SK-N-SH treated with all-trans-retinoic acid at 6 μM for 48 hours (cell line): ENCODE data around the gene ZNF511.

Source experiments
- ATAC-seq: fragments of 200-7000 bp; cut with Tn5 transposase; 3 replicates; pipeline ENCODE4 v1.9.1; 2020; ENCODE audit warnings: mild to moderate bottlenecking, moderate library complexity
- ARNTL ChIP-seq: fragments of 450-650 bp; formaldehyde crosslinking; IDR thresholded peaks from 2 replicates; pipeline ENCODE4 v1.5.0; 2020; ENCODE audit warnings: low read depth, mild to moderate bottlenecking, moderate library complexity, borderline replicate concordance
- BACH2 ChIP-seq: fragments of 250-450 bp; sonication (Bioruptor Pico); IDR thresholded peaks from 2 replicates; pipeline ENCODE4 v1.9.0; 2021; ENCODE audit warnings: mild to moderate bottlenecking, borderline replicate concordance
- CREB5 ChIP-seq: fragments of 250-450 bp; sonication (Bioruptor Pico); IDR thresholded peaks from 2 replicates; pipeline ENCODE4 v1.5.1; 2020; ENCODE audit warnings: low read depth, mild to moderate bottlenecking, moderate library complexity
- ESRRG ChIP-seq: fragments of 250-450 bp; sonication (Bioruptor Pico); IDR thresholded peaks from 2 replicates; pipeline ENCODE4 v1.6.1; 2021; ENCODE audit warnings: mild to moderate bottlenecking
- GLIS3 ChIP-seq: fragments of 250-450 bp; sonication (Bioruptor Pico); IDR thresholded peaks from 2 replicates; pipeline ENCODE4 v1.5.0; 2020; ENCODE audit warnings: mild to moderate bottlenecking, moderate library complexity
- ISL1 ChIP-seq: fragments of 250-450 bp; sonication (Bioruptor Pico); IDR thresholded peaks from 2 replicates; pipeline ENCODE4 v2.1.2; 2022; ENCODE audit warnings: mild to moderate bottlenecking, moderate library complexity
- OSR1 ChIP-seq: fragments of 250-450 bp; sonication (Bioruptor Pico); IDR thresholded peaks from 2 replicates; pipeline ENCODE4 v1.8.0; 2022; ENCODE audit warnings: moderate library complexity, mild to moderate bottlenecking, inconsistent platforms
- PATZ1 ChIP-seq: fragments of 250-450 bp; sonication (Bioruptor Pico); IDR thresholded peaks from 2 replicates; pipeline ENCODE4 v1.8.0; 2020; ENCODE audit warnings: mild to moderate bottlenecking, moderate library complexity, borderline replicate concordance
- POU6F1 ChIP-seq: fragments of 250-450 bp; sonication (Bioruptor Pico); IDR thresholded peaks from 2 replicates; pipeline ENCODE4 v1.8.0; 2021; ENCODE audit warnings: low read depth, mild to moderate bottlenecking, moderate library complexity, borderline replicate concordance
- RARB ChIP-seq: fragments of 250-450 bp; sonication (Bioruptor Pico); IDR thresholded peaks from 2 replicates; pipeline ENCODE4 v1.8.0; 2021; ENCODE audit warnings: mild to moderate bottlenecking, moderate library complexity
- SNAI2 ChIP-seq: fragments of 250-450 bp; sonication (Bioruptor Pico); IDR thresholded peaks from 2 replicates; pipeline ENCODE4 v1.5.0; 2020; ENCODE audit warnings: mild to moderate bottlenecking, moderate library complexity
- TOX ChIP-seq: fragments of 250-450 bp; sonication (Bioruptor Pico); IDR thresholded peaks from 2 replicates; pipeline ENCODE4 v1.8.0; 2021; ENCODE audit warnings: mild to moderate bottlenecking, moderate library complexity, borderline replicate concordance
- TSHZ2 ChIP-seq: fragments of 250-450 bp; sonication (Bioruptor Pico); IDR thresholded peaks from 2 replicates; pipeline ENCODE4 v1.5.0; 2020; ENCODE audit warnings: mild to moderate bottlenecking, moderate library complexity
- ZFP30 ChIP-seq: fragments of 450-650 bp; formaldehyde crosslinking; IDR thresholded peaks from 2 replicates; pipeline ENCODE4 v1.5.0; 2022; ENCODE audit warnings: mild to moderate bottlenecking, moderate library complexity
- ZNF565 ChIP-seq: fragments of 450-650 bp; formaldehyde crosslinking; conservative IDR thresholded peaks from 2 replicates; pipeline ENCODE4 v1.5.0; 2020; ENCODE audit warnings: low read depth, mild to moderate bottlenecking, moderate library complexity
- ZNF70 ChIP-seq: fragments of 450-650 bp; formaldehyde crosslinking; IDR thresholded peaks from 2 replicates; pipeline ENCODE4 v1.5.0; 2020; ENCODE audit warnings: mild to moderate bottlenecking, moderate library complexity

ZNF511 gene

GRCh38 chr10:133272301-133272963, 36.3 kb upstream of the ZNF511 start:
- TF ChIP-seq POU6F1 (CRISPR knock-in tag): no peak
- no peak for TF ChIP-seq ZNF565
- no peak for TF ChIP-seq BACH2
- TF ChIP-seq ZNF70 (CRISPR knock-in tag): no peak
- TF ChIP-seq RARB (CRISPR knock-in tag): no peak
- TF ChIP-seq CREB5 (CRISPR knock-in tag): no peak
- no peak for TF ChIP-seq ESRRG
- no peak for TF ChIP-seq PATZ1 (CRISPR knock-in tag)
- no peak for ATAC-seq

GRCh38 chr10:133272964-133273420, 35.7 kb upstream of the ZNF511 start:
- ATAC-seq: no peak

GRCh38 chr10:133273534-133274143, 35.1 kb upstream of the ZNF511 start:
- ATAC-seq: no peak
- no peak for TF ChIP-seq POU6F1 (CRISPR knock-in tag)
- TF ChIP-seq SNAI2 (CRISPR knock-in tag): no peak
- no peak for TF ChIP-seq OSR1 (CRISPR knock-in tag)
- TF ChIP-seq TOX: no peak
- no peak for TF ChIP-seq PATZ1 (CRISPR knock-in tag)
- TF ChIP-seq ESRRG: no peak
- TF ChIP-seq TSHZ2: no peak
- TF ChIP-seq ARNTL (CRISPR knock-in tag): no peak
- no peak for TF ChIP-seq GLIS3 (CRISPR knock-in tag)
- TF ChIP-seq ZFP30: no peak
- no peak for TF ChIP-seq BACH2
- TF ChIP-seq ZNF565: no peak

More at GRCh38 chr10:133272964-133273420, 35.7 kb upstream of the ZNF511 start:
- TF ChIP-seq OSR1 (CRISPR knock-in tag) (no peak), ISL1 (no peak), CREB5 (CRISPR knock-in tag) (no peak), ESRRG (no peak), PATZ1 (CRISPR knock-in tag) (no peak)
